Eye (tissue), 1 donor: ENCODE results near the gene OPN4.
A peak's percentile ranks its signal among the peaks of the same experiment; 100 is the strongest.

Source experiments
- DNase-seq: peaks from one replicate; pipeline ENCODE4 v3.0.0-alpha.2; 2015

OPN4 gene

DNA sequence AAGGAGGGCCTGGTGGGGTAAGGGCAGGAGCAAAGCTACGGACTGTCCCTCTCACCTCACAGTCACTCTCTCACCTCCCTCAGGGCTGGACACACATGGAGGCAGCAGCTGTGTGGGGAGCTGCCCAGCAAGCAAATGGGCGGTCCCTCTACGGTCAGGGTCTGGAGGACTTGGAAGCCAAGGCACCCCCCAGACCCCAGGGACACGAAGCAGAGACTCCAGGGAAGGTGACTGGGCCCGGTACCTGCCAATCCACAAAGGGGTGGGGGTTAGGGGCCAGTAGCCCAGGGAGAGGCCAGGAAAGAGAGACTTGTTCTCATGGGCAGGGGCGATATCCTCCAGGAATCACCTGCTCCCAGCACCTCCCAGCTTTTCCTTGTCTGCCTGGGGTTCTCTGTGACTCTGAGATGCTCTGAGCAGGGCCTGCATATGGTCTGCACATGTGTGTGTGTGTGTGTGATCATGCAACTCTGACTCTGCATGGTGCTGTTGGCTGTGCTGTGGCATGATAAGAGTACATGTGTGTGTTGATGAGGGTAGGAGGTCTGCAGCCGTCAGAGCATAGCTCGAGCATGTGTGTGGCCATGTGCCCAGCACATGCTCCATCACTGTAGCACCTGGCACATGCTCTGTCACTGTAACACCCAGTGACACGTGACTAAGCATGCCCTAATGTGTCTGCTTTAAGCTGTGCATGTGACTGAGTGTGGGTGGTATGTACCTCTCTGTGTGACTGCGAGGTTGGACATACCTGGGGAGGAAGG lies 9.4 kb downstream of the OPN4 start:
- no peak for DNase-seq

DNA sequence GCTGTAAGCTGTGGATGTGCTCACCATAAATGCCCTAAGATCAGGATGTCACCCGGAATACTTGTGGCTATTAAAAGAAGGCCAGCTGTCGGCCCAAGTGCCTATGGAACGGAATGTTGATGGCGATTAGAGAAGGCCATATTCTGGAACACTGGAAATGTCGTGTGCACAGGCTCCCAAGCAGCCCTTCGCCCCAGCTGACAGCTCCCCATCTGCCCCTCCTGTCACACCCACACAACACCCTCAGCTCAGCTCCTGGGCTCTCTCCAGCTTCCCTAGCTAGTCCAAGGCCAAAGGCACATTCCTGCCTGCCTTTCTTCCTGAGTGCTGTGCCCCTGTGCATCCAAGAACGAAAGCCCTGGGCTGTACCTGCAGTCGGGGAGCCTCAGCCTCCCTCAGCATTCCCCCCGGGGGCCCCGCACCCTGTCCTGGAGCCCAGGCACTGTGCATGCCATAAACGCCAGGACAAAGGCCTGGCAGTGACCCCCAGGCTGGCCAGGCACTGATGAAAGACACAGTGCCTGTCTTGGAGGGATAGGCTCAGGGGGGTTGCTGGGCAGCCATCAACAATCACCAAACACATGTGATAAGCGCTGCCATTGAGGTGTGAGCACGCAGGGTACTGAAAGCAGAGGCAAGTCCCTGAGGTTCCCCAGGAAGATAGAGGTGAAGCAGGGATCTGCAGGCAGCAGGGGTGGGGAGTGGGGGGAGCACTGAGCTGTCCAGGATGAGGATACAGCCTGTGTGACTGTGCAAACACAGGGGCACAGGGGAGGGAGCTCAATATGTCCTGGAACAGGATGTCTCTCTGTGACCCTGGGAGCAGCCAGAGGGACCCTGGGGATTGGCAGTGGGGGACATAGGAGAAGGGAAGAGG lies 10.2 kb downstream of the OPN4 start:
- DNase-seq: no peak

DNA sequence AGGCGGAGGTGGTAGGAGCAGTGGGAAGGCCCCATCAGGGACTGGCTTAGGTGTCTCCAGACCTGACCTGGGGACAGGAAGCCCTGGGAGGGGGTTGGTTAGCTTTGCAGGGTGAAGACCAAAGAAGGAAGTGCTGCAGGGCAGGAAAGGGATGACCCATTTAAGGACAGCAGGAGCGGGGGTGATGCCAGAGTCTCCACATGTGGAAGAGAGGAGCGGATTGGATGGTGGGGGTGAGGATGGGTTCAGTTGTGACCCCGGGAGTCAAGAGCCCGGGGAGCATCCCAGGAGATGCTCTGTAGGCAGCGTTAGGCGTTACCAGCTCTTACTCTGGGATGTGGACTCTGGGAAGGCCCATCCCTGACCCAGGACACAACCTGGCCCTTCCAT lies 10.9 kb downstream of the OPN4 start:
- no peak for DNase-seq

DNA sequence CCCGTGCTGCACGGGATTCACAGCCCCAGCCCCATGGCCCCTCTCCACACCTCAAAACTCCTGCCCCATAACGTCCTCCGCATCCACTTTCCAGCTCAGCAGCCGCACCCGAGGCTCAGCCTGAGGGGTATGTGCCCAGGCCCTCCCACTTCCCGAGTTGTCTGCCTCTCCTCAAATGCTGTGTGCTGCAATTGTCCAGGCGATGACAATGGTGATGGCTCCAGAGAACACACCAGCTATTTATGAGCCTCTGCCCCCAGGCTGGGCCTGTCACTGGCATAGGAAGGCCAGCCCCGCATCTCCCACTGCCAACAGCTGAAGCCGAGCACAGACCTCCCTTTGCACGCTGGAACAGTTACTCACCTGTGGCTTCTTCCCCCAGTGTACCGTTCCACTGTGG lies 11.5 kb downstream of the OPN4 start:
- no peak for DNase-seq

DNA sequence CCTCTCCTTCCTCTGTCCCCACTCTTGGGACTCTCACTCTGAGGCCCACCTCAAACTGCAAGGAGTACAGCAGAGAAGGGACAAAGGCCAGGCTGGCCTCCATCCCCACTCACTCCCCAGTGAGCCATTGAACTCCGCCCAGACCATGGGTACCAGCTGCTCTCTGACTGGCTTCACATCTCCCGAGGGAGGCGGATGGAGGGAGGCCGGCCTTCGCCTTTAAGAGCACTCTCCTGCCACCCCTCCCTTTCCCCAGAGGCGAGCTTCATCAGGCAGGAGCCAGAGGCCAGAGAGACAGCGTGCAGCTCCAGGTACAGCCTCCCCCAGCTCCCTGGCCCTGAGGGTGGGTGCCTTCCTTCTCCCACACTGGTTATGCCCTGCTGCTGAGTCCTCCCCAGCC lies 12.2 kb downstream of the OPN4 start:
- peak; percentile 73 for DNase-seq

DNA sequence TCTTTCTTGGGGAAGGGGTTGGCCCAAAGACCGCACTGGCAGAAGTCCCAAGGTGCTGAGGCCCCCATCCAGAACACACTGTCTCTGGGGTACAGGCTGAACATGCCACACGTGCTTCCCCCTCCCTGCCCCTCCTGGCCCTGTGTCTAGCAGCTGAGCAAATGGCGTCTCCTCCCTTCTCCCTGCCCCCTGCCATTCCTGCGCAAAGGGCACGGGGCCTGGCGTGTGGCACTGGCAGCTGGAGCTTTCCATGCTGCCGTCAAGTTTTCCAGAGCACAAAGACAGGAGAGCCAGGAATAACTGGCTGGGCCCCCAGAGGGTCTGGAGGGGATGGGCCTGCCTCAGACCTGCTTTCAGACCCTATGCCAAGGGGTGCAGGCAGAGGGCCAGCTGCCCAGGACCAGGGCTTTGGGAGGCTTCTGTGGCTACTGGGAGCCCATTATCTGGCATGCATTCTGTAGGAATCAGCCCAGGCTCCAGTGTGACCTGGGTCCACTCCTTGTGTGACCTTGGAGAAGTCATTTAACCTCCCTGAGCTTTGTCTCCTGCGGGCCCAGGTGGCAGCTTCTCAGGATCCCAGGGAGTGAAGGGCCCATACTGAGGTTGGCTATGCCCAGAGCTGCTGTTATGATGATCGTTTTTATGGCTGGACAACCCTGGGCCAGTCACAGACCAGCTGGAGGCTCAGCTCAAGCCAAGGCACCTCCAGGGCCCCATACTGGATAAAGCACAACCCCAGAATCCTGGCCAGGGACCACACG lies 13.3 kb downstream of the OPN4 start:
- DNase-seq: no peak

DNA sequence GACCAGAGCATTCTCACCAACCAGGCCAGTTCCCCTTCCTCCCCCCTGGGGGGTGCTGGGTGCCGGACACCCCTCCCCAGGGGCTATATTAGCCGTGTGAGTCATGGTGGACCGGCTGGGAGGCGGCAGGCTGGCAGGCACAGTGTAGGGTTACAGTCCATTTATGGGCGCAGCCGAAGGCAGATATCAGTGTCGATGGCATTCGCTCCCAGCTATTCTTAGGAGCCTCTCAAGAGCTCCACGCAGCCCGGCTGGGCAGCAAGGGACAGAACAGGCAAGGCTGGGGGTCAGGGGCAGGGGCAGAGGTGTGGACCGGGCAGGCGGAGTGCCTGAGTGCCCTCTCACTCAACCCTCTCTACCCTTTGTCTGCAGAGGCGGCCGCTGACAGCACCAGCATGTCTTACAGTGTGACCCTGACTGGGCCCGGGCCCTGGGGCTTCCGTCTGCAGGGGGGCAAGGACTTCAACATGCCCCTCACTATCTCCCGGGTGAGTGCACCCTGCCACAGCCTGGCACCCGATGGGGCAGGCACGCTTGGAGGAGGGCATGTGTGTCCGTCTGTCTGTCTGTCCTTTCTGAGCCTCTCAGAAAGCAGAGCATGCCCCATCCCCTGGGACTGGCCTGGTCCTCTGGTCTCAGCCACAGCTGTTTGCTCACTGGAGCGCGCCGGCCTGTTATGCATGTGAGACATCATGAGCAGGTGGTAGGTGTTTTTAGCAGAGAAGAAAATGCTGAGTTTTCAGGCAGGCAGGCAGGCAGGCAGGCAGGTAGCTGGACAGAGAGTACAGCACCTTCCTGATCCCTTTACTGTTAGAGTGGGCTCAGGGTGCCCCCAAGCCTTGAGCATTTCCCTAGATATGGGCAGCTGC lies 14.2 kb downstream of the OPN4 start, which contains the start of gene LDB3:
Gene LDB3 (plus strand): TSS at position 215 of the 869 bp plus-strand sequence. CDS start 181 bp downstream, at position 396.
- peak; percentile 83 for DNase-seq

DNA sequence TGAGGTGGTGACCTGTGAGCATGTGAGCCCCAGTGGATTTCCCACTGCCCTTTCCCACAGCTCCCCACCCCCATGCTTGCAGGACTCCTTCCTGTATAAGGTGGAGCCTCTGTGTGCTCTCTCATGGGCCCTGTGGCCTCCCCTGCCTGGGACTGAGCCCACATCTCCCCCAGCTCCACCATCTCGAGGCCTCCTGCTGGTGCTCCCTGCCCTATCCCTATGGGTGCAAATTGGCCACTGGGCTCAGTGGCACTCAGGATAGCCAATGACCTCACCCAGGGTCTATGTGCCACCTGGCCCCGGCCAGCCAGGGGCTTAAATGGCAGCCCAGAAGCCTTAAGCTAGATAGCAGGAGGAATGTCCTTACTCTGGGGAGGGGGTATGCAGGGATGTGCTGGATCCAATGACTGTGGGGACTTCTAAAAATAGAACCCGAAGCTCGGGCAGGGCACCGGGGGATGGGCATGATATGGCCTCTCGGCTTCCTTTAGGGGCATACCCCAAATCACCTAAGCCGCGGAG lies 16.0 kb downstream of the OPN4 start:
- no peak for DNase-seq

DNA sequence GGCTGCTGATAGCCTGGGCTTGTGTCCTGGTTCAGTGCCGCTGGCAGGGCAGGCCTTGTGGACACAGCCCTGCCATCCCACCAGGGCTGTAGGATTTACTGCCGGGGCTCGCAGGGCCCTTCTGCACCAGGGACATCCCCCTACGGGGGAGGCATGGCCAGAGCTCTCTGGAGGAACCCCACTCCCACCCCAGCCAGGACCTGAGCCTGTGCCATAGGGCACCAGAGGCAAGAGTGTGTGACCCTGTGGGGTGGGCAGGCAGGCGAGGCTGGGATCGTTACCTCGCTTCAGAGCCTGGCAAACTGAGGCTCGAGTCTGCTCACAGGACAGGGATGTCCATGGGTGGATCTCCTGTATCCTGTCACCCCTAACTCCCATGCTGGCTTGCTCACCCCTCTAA lies 16.5 kb downstream of the OPN4 start:
- no peak for DNase-seq

DNA sequence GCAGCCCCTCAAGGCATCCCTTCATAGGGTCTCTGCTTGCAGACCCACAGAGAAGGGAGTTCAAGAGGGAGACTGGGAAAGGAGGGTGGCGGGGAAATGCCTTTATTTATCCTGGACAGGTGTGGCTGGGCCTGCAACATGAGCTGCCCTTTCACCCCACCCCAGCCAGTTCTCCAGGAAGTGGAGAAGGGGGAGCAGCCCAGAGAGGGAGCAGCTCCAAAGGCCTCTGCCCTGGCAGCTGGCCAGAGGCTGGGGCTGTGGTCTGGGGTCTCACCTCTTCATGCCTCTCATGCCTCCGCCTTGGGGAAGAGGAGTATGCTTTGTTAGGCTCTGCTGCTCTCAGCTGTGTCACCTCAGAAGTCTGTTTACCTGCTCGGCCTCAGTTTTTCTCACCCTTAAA lies 17.1 kb downstream of the OPN4 start:
- DNase-seq: no peak

DNA sequence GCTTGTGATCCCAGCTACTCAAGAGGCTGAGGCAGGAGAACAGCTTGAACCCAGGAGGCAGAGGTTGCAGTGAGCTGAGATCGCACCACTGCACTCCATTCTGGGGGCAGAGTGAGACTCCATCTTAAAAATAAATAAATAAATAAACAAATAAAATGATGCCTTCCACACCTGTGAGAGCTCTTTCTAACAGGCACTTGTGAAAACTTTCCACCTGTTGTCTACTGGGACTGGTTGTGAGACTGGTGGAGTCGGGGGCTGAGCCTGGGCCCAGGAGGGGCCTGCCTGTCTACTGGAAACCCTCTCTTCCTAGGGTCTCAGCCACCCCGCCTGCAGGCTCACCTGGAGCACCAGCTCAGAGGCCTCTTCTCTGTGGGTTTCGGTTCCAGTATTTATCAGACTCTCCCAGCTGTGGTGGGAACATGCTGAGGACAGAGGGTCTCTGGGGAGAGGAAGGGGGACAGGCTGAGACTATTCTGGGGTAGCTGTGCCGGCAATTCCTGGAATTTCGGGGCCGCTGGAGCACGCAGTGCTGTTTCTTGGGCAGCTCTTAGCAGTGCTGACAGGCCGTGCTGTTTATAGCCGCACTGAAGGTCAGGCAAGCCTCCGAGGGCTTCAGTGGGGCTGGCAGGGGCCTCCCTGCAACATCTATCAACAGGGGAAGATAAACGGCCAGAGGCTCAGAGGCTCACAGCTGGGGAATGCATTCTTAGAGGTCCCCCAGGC lies 17.8 kb downstream of the OPN4 start:
- peak; percentile 52 for DNase-seq

DNA sequence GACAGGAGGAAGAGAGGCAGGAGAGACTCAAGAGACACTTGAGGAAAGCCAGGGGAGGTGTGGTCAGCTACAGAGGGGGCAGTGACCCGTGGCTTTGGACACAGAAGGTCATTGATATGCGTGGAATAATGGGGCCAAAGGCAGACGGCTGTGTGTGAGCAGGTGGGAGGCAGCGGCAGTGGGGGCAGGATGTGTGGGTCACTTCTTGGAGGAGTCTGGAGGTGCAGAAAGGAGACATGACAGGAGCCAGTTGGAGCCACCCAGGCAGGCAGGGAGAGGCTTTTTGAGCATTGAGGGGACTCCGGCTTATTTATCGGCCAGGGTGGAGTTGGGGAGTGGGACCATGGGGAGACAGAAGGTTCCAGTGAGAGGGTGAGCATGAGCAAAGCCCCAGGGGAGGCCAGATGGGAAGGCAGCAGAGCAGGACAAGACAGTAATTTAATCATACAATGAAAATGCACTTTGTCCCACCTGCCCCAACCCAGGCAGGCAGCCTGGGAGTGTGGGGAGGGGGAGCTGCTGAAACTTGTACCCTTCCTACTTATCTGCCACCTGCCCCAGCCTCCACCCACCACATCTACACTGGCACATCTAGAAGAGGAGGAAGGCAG lies 19.0 kb downstream of the OPN4 start:
- peak; percentile 62 for DNase-seq

DNA sequence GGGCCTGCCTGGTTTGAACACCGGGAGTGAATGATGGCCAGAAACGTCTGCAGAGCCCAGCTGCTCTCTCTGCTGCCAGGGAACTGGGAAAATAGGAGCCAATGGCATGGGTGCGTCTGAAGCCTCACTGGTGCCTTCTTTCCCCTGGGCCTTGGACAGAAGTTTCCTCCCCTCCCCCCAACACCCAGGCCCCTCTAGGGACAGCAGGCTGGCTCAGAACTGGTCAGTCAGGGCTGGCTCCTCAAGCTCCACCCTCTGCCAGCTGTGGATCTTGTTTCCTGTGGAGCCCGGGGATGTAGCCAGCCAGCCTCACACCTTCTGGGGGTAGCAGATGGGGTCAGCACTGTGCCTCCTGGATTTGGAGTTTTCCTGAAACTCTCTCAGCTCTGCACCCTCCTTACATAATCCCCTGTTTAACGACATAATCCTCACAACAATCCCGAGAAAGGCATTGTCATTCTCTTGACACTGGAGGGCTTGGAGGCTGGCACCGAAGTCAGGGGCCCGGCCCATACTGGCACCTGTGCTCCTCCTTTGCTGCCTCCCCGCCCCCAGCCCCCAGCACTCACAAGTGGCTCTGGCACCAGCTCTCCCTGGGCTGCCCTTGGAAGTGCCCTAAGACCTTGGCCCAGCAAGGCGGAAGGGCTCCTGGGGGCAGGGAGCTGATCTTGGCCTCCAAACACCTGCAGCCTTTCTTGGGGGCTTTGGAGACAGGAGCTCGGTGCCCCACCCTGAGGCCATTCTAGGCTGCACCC lies 19.7 kb downstream of the OPN4 start:
- peak; percentile 77 for DNase-seq

DNA sequence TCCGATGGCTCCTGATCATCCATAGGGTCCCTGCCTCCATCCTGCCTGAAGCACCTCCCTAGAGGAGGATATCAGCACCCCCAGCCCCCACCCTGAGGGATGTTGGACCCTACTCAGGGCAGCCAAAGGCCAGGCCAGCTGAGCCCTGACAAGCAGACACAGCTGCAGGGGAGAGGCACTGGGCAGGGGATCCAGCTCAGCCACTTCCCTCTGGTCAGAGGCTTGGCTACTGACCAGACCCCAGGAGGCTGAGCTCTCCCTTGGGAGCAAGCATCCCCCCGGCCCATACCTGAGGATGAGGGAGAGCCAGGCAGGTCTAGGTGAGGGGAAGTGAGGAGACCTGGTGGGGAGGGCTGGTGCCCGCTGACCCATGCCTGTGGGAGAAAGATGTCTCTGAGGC lies 20.6 kb downstream of the OPN4 start:
- DNase-seq: no peak

DNA sequence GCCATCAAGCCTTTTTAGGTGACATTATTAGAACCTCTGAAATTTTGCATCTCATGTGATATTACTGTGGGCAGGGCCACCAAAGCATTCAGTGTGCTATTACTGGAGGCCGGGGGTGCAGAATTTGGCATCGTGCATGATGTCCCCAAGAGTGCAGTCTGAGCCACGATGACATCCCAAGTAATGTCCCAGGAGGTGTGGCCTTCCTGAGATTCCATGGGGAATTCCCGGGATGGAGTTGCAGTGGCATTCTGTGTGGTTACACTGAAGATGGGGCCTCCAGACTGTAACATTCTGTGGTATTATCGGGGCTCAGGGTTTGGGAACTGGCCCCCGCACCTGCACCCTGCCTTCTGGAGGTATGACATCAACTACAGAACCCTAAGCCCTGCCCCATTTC lies 23.0 kb downstream of the OPN4 start:
- DNase-seq: no peak

DNA sequence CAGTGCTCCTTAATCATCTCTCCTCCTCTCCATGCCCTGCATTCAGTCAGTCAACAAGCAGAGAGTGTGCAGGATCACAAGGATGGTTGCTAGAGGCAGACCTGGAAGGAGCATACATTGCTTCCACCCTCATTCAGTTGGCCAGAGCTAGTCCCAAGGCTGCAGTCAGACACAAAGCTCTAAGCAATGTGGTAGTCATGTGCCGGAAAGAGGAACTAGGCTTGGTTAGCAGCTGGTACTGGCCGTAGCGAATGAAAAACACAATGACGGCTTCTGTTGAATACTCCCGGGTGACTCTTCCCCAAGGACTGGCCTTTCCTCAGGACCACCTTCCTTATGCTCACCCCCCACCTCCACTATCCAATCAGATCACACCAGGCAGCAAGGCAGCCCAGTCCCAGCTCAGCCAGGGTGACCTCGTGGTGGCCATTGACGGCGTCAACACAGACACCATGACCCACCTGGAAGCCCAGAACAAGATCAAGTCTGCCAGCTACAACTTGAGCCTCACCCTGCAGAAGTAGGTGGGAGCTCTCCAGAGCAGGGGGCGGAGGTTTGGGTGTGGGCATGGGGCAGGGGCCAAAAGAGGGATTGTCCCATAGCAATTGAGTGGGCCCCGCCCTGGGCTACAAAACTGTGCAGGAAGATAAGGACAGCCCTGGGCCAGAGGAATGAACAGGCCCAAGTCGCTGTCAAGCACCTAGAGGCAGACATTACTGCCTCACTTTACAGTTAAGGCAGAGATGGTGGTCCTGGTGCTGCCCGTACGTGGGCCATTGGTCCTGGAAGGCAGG lies 24.8 kb downstream of the OPN4 start:
- DNase-seq: no peak

DNA sequence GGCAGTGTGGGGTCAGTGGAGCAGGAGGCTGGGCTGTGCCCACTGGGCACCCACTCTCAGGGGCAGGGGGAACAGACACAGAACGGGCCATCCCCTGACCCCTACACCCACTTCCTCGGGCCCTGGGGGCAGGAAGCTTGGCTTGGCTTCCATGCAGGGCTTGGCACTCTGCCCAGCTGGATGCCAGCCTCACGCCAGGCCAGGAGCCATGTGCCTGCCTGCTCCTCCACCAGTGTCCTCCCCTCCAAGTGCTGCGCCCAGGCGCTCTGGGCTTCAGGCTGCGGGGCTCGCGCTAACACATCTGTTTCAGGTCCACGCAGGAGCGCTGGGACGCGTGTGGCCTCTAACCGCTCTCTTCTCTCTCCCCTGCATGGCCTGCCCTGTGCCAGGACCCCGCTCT lies 26.7 kb downstream of the OPN4 start:
- no peak for DNase-seq

DNA sequence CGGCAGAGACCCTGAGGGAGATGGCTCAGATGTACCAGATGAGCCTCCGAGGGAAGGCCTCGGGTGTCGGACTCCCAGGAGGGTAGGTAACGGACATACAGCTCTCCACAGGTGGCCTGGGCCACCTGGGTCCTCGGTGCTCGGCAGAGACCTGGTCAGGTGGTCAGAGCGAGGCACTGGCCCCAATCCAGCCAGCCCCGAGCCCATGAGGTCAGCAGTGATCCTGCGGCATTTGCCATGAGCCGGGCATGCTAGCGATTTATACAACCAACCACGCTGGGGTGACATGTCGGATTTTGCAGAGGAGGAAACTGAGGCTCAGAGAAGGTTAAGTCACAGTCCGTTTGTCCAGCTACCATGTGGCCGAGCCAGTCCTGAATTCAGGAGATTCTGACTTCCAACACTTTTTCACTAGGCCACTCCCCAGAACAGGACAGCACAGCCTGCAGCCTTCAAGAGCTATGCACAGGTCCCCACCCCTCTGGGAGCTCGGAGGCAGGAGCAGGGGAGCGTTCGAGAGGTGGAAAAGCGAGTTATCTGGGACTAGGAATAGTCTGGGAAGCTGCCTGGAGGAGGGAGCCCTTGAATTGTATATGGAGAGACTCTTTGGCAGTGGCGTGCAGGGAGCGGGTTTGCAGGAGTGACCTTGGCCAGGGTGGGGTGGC lies 27.5 kb downstream of the OPN4 start:
- no peak for DNase-seq

DNA sequence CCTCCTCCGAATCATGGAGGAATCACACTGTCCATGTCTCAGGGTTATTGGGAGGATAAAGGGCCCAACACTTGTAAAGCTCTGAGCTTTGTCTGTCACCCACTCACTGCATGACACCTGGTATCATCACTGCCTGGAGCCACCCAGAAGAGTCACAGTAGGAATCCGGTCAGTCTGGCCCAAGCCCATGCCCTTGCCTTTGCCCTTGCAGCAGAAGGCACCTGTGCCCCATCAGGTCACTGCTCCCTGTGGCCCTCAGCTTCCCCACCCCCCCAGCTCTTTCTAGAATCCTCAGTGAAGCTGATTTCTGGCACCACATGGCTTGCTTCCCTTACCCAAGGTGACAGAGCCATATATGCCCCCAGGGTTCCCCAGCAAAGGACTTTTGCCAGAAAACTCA lies 28.3 kb downstream of the OPN4 start:
- no peak for DNase-seq
